HTR-8/SVneo (cell line): ENCODE results near the gene AFAP1.

ENCODE experiments used
- DNase-seq: peaks from one replicate; pipeline ENCODE4 v3.0.0; 2011; ENCODE audit warnings: low spot score, mixed read lengths; ENCODE audit not compliant: insufficient read length
- FAIRE-seq: peaks from 2 replicates; lab custom pipeline; 2011; peaks lifted over from hg19 to GRCh38; lab: Jason Lieb, UNC

AFAP1 gene

GRCh38 chr4:7812231-7812857, 127.3 kb downstream of the AFAP1 start:
- DNase-seq (no peak), FAIRE-seq (no peak)

DNA sequence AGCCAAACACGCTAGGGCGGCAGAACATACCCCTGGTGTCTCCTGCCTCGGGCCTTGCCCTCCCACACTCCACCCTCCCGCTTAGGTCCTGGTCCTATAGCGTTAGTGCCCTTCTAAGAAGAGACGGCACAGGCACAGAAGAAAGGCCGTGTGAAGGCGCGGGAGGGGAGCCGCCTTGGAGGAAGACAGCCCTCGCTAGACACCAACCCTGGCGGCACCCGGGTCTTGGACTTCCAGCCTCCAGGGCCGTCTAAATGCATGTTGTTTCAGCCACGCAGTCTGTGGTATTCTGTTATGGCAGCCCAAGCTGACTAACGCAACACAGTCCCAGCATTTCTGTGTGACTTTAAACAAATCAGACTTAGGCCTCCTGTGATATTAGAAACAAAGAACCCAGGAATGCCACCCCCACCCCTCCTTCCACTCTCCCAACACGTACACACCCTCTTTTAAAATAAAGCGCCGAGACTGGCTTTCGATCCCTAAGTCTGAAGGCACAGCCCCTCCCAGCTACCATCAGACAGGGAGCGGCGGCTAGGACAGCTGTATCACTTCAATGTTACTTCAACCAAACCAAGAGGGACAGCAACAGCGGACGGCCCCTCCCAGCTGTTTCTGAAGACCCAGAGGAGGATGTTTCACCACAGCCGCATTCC, 128.0 kb downstream of the AFAP1 start:
- FAIRE-seq = no peak

GRCh38 chr4:7810783-7811535, 128.7 kb downstream of the AFAP1 start:
- DNase-seq (no peak), FAIRE-seq (no peak)

More for the DNA sequence above, 128.0 kb downstream of the AFAP1 start:
- no peak for DNase-seq

GRCh38 chr4:7808752-7809151, 130.9 kb downstream of the AFAP1 start:
- no peak for DNase-seq
- no peak for FAIRE-seq

DNA sequence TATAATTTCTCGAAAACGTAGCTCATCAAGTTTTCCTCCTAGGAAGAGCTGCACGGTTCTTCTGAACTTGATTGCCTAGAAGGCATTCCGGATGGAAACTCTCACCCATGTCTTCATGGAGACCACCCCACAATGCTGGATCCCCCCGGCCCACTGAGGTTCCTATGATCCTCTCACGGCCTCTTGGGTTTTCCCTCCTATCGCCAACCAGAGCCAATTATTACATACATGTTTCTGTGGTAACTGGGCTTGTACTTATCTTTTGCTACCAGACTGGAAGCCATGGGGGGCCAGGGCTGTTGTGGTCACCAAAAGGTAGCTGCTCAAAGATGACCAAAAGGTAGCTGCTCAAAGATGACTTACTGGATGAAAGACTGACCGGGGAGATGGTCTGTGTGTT, 131.5 kb downstream of the AFAP1 start:
- FAIRE-seq (no peak), DNase-seq (no peak)

GRCh38 chr4:7807351-7807921, 132.2 kb downstream of the AFAP1 start:
- FAIRE-seq (no peak), DNase-seq (no peak)

- FAIRE-seq (no peak), DNase-seq (no peak)
Measured at GRCh38 chr4:7806338-7807090, 133.1 kb downstream of the AFAP1 start.

DNA sequence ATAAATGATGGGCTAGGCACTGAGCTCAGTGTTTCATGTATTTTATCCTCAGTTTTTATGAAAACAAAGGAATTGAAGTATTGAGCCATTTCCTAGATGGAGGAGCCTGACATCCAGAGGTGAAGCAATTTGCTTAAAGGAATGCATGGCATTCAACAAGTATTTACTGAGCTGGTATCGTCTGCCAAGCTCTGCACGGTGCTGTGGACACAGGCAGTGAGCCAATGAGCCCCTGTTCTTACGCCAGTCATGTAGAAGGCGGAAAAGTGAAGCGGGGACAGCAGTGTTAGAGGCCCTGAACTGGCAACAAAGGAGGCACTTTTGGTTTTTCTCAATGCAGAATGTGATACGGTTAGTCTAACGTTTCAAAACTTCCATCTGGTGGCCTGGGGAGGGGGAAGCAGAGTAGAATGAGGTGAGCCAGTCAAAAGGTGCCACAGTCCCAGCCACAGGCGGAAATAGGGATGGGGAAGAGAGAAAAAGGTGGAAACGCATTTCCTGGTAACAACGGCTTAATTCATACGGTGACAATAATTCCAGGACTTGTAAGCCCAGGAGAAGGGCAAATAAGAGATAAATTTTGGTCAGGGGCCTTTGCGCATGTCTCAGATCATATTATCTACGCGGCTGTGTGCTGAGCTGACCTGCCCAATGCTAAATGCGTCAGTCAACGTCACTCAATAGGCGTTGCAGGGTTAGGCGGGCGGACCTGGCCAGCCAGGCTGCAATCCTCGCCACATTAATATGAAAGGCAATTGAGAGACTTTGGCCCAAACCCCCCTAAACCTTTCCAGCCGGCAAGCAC, 133.9 kb downstream of the AFAP1 start:
- DNase-seq (peak; percentile 88), FAIRE-seq (peak; percentile 74)

- DNase-seq (no peak), FAIRE-seq (no peak)
Measured at GRCh38 chr4:7804756-7805385, 134.8 kb downstream of the AFAP1 start.

DNA sequence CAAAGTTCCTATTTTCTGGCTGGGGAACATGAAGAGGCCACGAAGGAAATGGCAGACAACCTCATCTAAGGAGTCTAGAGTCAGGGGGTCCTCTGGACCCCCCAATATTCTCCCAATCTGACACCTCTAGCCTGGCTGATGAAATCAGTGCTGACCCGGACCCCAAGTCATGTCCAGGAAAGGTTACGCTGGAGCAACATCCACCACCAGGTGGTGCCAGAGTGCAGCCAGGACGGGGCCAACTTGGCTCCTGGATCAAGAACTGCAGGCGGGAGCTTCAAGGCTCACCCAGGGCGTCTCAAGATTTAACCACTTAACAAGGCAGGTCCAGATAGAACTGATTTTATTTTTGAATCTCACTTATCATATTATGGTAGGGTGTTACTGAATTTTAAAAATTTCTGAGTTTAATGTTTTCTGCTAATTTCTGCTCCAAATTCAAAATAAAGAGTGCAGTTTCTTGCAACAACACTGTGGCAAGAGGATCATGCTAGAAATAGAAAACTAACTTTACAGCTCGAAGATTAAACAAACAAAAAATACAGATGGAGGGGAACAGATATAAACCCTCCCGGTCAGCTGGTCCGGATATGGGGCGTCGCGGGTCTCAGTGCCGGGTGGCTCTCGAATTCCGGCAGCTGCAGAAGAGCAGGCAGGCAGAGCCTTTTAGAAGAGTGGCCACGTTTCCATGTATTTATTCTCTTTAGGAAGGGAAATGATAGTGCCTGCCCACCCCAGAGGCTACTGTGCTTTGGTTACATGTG, 135.5 kb downstream of the AFAP1 start:
- DNase-seq = peak; percentile 83
- no peak for FAIRE-seq

GRCh38 chr4:7803371-7803770, 136.3 kb downstream of the AFAP1 start:
- FAIRE-seq (no peak), DNase-seq (no peak)

DNA sequence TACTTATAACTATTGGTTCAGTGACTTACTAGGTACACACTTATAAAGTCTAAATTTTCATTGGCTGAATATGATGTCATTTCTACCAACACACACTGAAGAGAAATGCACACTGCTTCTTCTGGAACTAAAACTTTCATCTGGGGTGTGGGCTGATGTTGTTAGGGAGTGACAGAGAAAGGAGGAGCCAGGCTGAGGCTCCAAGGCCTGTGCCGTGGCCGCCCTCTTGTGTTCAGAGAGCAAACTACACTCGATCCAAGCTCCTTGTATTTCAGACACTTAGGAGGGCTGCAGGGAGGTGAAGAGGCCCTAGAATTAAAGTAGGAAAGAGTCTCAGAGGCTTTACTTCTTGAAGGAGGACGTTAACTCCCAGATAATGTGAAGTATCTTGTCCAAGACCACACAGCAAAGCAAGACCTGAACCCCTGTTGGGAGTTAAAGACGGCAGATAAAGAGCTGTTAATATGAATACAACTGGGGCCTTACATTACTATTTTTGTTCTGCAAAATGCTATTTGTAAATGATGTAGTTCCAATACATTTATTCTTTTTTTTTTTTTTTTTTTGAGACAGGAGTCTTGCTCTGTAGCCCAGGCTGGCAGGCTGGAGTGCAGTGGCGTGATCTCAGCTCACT, 137.5 kb downstream of the AFAP1 start:
- no peak for FAIRE-seq
- DNase-seq = peak; percentile 82

GRCh38 chr4:7801641-7802040, 138.0 kb downstream of the AFAP1 start:
- DNase-seq = no peak
- FAIRE-seq = no peak

- FAIRE-seq (no peak), DNase-seq (no peak)
Measured at GRCh38 chr4:7801001-7801400, 138.7 kb downstream of the AFAP1 start.

- DNase-seq = no peak
- no peak for FAIRE-seq
Measured at GRCh38 chr4:7800410-7800809, 139.3 kb downstream of the AFAP1 start.

GRCh38 chr4:7799736-7800135, 139.9 kb downstream of the AFAP1 start:
- no peak for FAIRE-seq
- DNase-seq = no peak

DNA sequence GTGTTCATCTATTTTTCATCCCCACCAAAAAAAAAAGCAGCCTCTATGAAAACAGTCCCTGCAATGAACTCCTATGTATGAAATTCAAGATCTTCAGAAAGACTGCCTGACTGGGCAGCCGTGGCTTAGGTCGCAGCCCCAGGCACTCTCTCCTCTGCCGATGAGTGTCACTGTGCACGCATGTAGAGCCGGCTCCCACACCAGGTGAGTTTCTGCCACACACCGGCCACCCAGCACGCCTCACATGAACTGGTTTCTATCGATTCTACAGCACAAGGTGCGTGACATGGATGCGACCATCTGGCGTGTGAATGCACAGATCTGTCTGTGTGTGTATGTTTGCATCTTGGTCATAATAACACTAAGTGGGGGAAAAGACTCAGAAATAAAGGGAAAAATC, 140.4 kb downstream of the AFAP1 start:
- FAIRE-seq = no peak
- no peak for DNase-seq
